ENCODE results near the gene SS18. TPM values are rescaled to one million over a fixed set of nuclear protein-coding genes. Genes with fewer than 3 reads are reported as not detected.

SS18 gene
- total and polyA plus RNA-seq, 2 of the 13 experiments (the other 11 are each of a cell fraction or from before 2014, with no cell fraction given) = 49.2 to 82.7 TPM

- peak; percentile 82; the same call in 1 of the 2 replicates for TF ChIP-seq ZFP90 (CRISPR knock-in tag; IDR thresholded peaks at IDR 0.05; ENCODE audit: borderline replicate concordance)
- TF ChIP-seq ZNF605 (CRISPR knock-in tag; IDR thresholded peaks at IDR 0.05) = peak; percentile 59
- TF ChIP-seq RBAK (CRISPR knock-in tag; IDR thresholded peaks at IDR 0.05) = no peak
- 0 out of 2 replicates have a peak, but pooled peaks have one; percentile 21 for TF ChIP-seq MAF1 (CRISPR knock-in tag; IDR thresholded peaks at IDR 0.05; ENCODE audit: borderline replicate concordance)
- TF ChIP-seq YY1 (IDR thresholded peaks at IDR 0.05; ENCODE audit: insufficient read depth, insufficient replicate concordance, low read depth, low read length) = peak; percentile 59
- peak; percentile 60 for TF ChIP-seq ZNF574 (CRISPR knock-in tag; IDR thresholded peaks at IDR 0.05)
- TF ChIP-seq ZNF280B (CRISPR knock-in tag; IDR thresholded peaks at IDR 0.05; ENCODE audit: borderline replicate concordance) = 0 out of 2 replicates have a peak, but pooled peaks have one; percentile 32
- no peak for TF ChIP-seq ARID2 (CRISPR knock-in tag; IDR thresholded peaks at IDR 0.05; ENCODE audit: borderline replicate concordance)
- peak; percentile 49 for TF ChIP-seq GATAD1 (CRISPR knock-in tag; IDR thresholded peaks at IDR 0.05)
- peak; percentile 66 for TF ChIP-seq ZNF407 (CRISPR knock-in tag; IDR thresholded peaks at IDR 0.05; ENCODE audit: not compliant biosample characterization)
- TF ChIP-seq ZBTB37 (CRISPR knock-in tag; IDR thresholded peaks at IDR 0.05) = no peak
These were observed at the start of gene SS18 (continued) for GRCh38 chr18:26090130-26091046.

Measured in HepG2 (cell line).